Renal cortex interstitium (tissue), 11 donors: ENCODE results near the gene ADGRG6. TPM values are rescaled to one million over a fixed set of nuclear protein-coding genes. Genes with fewer than 3 reads are reported as not detected.
A peak's percentile ranks its signal among the peaks of the same experiment; 100 is the strongest.

Experiments used
- DNase-seq, 11 donors: peaks; one replicate each; pipeline ENCODE4 v3.0.0-alpha.2; 2013; ENCODE audit warnings: low read depth in 9 of 11, low spot score in 4 of 11; ENCODE audit errors: extremely low read depth in 1 of 11
- polyA plus RNA-seq, 3 donors: library from polyadenylated mRNA; unstranded; fragments of 120-200 nt; gene quantifications; one replicate each; pipeline ENCODE4 v1.2.1, GENCODE V29; 2013; ENCODE audit not compliant: insufficient read length in 3 of 3

ADGRG6 gene
- polyA plus RNA-seq, 3 donors, result 24.1 to 28.4 (median 27.4) TPM

GRCh38 chr6:142381845-142382378, 80.1 kb downstream of the ADGRG6 start:
- DNase-seq, result no peak

GRCh38 chr6:142384519-142385254, 82.9 kb downstream of the ADGRG6 start:
- DNase-seq, result peak in 2 of 11 donors; percentile 24 to 25

- DNase-seq, result no peak
These were observed 83.5 kb downstream of the ADGRG6 start for GRCh38 chr6:142385352-142385751.

GRCh38 chr6:142386657-142387056, 84.8 kb downstream of the ADGRG6 start:
- DNase-seq, result no peak

- DNase-seq, result peak in 2 of 11 donors; percentile 25 to 38
These were observed 86.4 kb downstream of the ADGRG6 start for GRCh38 chr6:142387997-142388815.

GRCh38 chr6:142395266-142395665, 93.5 kb downstream of the ADGRG6 start:
- DNase-seq, result no peak

GRCh38 chr6:142395768-142396231, 94.0 kb downstream of the ADGRG6 start:
- DNase-seq, result no peak

- DNase-seq, result no peak
These were observed 96.5 kb downstream of the ADGRG6 start for GRCh38 chr6:142398353-142398752.

GRCh38 chr6:142399739-142400138, 97.9 kb downstream of the ADGRG6 start:
- DNase-seq, result no peak

- DNase-seq, result no peak
These were observed 98.7 kb downstream of the ADGRG6 start for GRCh38 chr6:142400495-142400894.

- DNase-seq, result no peak
These were observed 100.0 kb downstream of the ADGRG6 start for GRCh38 chr6:142401838-142402237.

GRCh38 chr6:142404751-142405150, 102.9 kb downstream of the ADGRG6 start:
- no peak for DNase-seq

- DNase-seq, result no peak
These were observed 104.3 kb downstream of the ADGRG6 start for GRCh38 chr6:142406131-142406530.

GRCh38 chr6:142407685-142408273, 106.0 kb downstream of the ADGRG6 start:
- DNase-seq, result no peak

GRCh38 chr6:142408409-142408808, 106.6 kb downstream of the ADGRG6 start:
- no peak for DNase-seq

GRCh38 chr6:142409794-142410193, 108.0 kb downstream of the ADGRG6 start:
- no peak for DNase-seq

GRCh38 chr6:142411145-142411544, 109.3 kb downstream of the ADGRG6 start:
- no peak for DNase-seq

GRCh38 chr6:142412241-142412640, 110.4 kb downstream of the ADGRG6 start:
- no peak for DNase-seq

- no peak for DNase-seq
These were observed 110.9 kb downstream of the ADGRG6 start for GRCh38 chr6:142412658-142413057.

- no peak for DNase-seq
These were observed 111.3 kb downstream of the ADGRG6 start for GRCh38 chr6:142413111-142413510.
